Measurements from ENCODE around the gene CHCHD6.

The CHCHD6 gene

DNA sequence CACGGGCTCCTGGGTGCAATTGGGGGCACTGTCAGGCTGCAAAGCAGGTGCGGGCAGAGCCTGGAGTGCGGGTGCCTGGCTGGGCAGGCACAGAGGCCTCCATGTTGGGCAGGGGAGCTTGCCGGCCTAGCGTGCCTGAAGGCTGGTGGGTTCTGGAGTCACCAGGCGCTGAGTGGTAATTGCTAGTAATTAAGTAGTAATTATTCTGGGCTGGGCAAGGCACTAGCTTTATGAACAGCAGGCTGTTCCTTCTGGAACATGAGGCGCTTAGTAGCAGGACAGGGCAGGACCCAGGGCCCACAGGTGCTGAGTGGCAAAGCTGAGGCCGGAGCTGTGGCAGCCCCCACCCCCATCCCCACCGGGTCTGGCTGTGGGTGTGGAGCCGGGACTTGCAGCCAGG, 304.2 kb downstream of the CHCHD6 start:
- H3K4me3 ChIP-seq (ENCODE audit: low read depth, low read length): no peak overlapping the region
- TF ChIP-seq, protein P1, sequence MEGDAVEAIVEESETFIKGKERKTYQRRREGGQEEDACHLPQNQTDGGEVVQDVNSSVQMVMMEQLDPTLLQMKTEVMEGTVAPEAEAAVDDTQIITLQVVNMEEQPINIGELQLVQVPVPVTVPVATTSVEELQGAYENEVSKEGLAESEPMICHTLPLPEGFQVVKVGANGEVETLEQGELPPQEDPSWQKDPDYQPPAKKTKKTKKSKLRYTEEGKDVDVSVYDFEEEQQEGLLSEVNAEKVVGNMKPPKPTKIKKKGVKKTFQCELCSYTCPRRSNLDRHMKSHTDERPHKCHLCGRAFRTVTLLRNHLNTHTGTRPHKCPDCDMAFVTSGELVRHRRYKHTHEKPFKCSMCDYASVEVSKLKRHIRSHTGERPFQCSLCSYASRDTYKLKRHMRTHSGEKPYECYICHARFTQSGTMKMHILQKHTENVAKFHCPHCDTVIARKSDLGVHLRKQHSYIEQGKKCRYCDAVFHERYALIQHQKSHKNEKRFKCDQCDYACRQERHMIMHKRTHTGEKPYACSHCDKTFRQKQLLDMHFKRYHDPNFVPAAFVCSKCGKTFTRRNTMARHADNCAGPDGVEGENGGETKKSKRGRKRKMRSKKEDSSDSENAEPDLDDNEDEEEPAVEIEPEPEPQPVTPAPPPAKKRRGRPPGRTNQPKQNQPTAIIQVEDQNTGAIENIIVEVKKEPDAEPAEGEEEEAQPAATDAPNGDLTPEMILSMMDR (IDR thresholded peaks at IDR 0.05; ENCODE audit: borderline replicate concordance, insufficient read depth, low read depth, low read length): no peak

DNA sequence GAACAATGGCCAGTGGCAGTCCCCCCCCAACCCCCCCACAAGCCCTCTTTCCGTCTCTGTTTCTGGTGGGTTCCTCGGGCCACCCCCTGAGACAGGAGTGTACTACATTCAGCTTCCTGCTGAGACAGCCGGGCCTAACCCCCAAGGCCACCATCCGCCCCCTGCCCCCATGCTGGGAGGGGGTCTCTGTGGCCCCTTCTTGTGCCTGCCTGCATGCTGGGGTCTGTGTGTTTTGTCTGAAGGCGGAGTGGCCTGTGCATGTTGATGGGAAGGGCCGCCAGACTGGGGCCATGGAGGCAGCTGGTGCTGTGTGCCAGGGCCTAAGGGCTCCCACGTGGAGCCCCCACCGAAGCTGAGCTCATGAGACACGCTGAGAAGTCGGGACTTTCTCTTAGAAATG, 305.5 kb downstream of the CHCHD6 start:
- no peak overlapping the region for H3K4me3 ChIP-seq (ENCODE audit: low read depth, low read length)
- TF ChIP-seq, protein P1 (IDR thresholded peaks at IDR 0.05; ENCODE audit: borderline replicate concordance, insufficient read depth, low read depth, low read length): no peak
